Smooth muscle cell (in vitro differentiated cells): ENCODE results near the gene PROK1. TPM values are rescaled to one million over a fixed set of nuclear protein-coding genes. Genes with fewer than 3 reads are reported as not detected.

Source experiments
- DNase-seq: peaks from one replicate; lab custom pipeline; 2025; ENCODE audit not compliant: unreplicated experiment; lab: John Stamatoyannopoulos, UW
- H2AFZ ChIP-seq: fragments of 200-600 bp; sonication (generic); 2 replicates; pipeline ENCODE4 v1.6.0; 2016; ENCODE audit warnings: antibody characterized with exemption, low read depth, mild to moderate bottlenecking
- H3F3A ChIP-seq: fragments of 200-600 bp; sonication (generic); 2 replicates; pipeline ENCODE4 v1.6.0; 2017; ENCODE audit warnings: antibody characterized with exemption, low read depth
- H3K27ac ChIP-seq: fragments of 200-600 bp; sonication (generic); 2 replicates; pipeline ENCODE4 v1.5.1; 2016; ENCODE audit warnings: low read depth, mild to moderate bottlenecking
- H3K27me3 ChIP-seq: fragments of 200-600 bp; sonication (generic); 2 replicates; pipeline ENCODE4 v1.6.1; 2016; ENCODE audit warnings: low read depth, mild to moderate bottlenecking
- H3K36me3 ChIP-seq: fragments of 200-600 bp; sonication (generic); 2 replicates; pipeline ENCODE4 v1.5.1; 2016; ENCODE audit warnings: low read depth
- H3K4me1 ChIP-seq: fragments of 200-600 bp; sonication (generic); 2 replicates; pipeline ENCODE4 v1.5.1; 2016; ENCODE audit warnings: low read depth
- H3K4me2 ChIP-seq: fragments of 200-600 bp; sonication (generic); 2 replicates; pipeline ENCODE4 v1.6.0; 2016; ENCODE audit warnings: mild to moderate bottlenecking
- H3K4me3 ChIP-seq: fragments of 200-600 bp; sonication (generic); 2 replicates; pipeline ENCODE4 v1.5.1; 2016; ENCODE audit warnings: mild to moderate bottlenecking
- H3K79me2 ChIP-seq: fragments of 200-600 bp; sonication (generic); 2 replicates; pipeline ENCODE4 v1.6.0; 2016; ENCODE audit warnings: low read depth, mild to moderate bottlenecking
- H3K9ac ChIP-seq: fragments of 200-600 bp; sonication (generic); 2 replicates; pipeline ENCODE4 v1.6.0; 2016; ENCODE audit warnings: low read depth
- H3K9me3 ChIP-seq: fragments of 200-600 bp; sonication (generic); replicated peaks from 2 replicates; pipeline ENCODE4 v1.5.1; 2016; ENCODE audit warnings: low read depth
- H4K20me1 ChIP-seq: fragments of 200-600 bp; sonication (generic); 2 replicates; pipeline ENCODE4 v1.6.0; 2016; ENCODE audit warnings: low read depth
- WGBS: methylation state at CpG from one replicate; pipeline ENCODE4 v1.1.7; 2016; ENCODE audit warnings: low lambda C conversion rate; 5-methylcytosine and 5-hydroxymethylcytosine counted together
- polyA plus RNA-seq: library from polyadenylated mRNA; unstranded; fragments of >200 nt; fragmentation: Nextera tagmentation; extraction: Ambion mirVana; gene quantifications from 2 replicates; pipeline ENCODE4 v1.2.1, GENCODE V29; 2016
- total RNA-seq: library from RNA; depleted of rRNA; stranded (reverse); fragments of >200 nt; gene quantifications from 2 replicates; pipeline ENCODE4 v1.2.3, GENCODE V29; 2014
- TF ChIP-seq, protein P1 (sequence below): fragments of 200-600 bp; sonication (generic); IDR thresholded peaks from 2 replicates; pipeline ENCODE4 v1.5.1; 2017; ENCODE audit warnings: borderline replicate concordance, mild to moderate bottlenecking, antibody characterized with exemption; ENCODE audit not compliant: insufficient read depth, poor library complexity, severe bottlenecking

The PROK1 gene
- total and polyA plus RNA-seq, 2 experiments from 2014 or later = 43.0 to 69.5 TPM

DNA sequence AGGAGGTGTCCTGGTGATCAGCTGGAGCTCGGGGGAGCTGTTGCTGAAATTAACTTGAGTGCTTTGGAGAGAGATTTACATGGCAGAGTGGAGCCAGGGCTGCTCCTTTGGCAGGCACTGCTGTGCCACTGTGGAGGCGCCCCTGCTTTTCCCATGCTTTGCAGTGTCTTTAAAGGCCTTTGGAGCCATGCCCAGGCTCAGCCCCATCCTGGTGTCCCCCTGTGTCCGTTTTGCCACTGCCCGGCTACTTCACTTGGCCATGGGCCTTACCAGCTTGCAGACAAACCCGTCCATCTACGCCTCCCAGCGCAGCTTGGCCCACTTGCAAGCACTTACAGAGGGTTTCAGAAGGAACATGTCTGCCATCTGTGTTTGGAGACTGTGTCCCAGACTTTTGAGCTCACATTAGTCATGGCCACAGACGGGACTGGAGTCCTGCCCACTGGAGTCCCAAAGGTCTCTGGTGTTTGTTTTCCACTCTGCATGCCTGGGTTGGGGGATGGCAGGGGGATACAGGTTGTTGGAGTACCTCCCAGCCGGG is 25.3 kb upstream of the PROK1 start:
- H3K9me3 ChIP-seq = no peaks in the 10 kb centered on the region
- H3F3A ChIP-seq = no peaks in the 10 kb centered on the region
- no peaks in the 10 kb centered on the region for H4K20me1 ChIP-seq
- H3K27me3 ChIP-seq = no peaks in the 10 kb centered on the region
- no peaks in the 10 kb centered on the region for H3K79me2 ChIP-seq
- H3K9ac ChIP-seq = no peak overlapping the region
- H2AFZ ChIP-seq = peak overlapping the region; percentile 38
- peaks cover 5% of the 10 kb centered on the region for H3K4me1 ChIP-seq
- no peak for DNase-seq
- no peaks in the 10 kb centered on the region for H3K36me3 ChIP-seq
- no peak overlapping the region for H3K4me3 ChIP-seq
- peak overlapping the region; percentile 4 for H3K27ac ChIP-seq
- WGBS = 88% methylated on average over 9 of the region's 9 CpGs
- no peak overlapping the region for H3K4me2 ChIP-seq
- TF ChIP-seq, protein P1, sequence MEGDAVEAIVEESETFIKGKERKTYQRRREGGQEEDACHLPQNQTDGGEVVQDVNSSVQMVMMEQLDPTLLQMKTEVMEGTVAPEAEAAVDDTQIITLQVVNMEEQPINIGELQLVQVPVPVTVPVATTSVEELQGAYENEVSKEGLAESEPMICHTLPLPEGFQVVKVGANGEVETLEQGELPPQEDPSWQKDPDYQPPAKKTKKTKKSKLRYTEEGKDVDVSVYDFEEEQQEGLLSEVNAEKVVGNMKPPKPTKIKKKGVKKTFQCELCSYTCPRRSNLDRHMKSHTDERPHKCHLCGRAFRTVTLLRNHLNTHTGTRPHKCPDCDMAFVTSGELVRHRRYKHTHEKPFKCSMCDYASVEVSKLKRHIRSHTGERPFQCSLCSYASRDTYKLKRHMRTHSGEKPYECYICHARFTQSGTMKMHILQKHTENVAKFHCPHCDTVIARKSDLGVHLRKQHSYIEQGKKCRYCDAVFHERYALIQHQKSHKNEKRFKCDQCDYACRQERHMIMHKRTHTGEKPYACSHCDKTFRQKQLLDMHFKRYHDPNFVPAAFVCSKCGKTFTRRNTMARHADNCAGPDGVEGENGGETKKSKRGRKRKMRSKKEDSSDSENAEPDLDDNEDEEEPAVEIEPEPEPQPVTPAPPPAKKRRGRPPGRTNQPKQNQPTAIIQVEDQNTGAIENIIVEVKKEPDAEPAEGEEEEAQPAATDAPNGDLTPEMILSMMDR = no peak

DNA sequence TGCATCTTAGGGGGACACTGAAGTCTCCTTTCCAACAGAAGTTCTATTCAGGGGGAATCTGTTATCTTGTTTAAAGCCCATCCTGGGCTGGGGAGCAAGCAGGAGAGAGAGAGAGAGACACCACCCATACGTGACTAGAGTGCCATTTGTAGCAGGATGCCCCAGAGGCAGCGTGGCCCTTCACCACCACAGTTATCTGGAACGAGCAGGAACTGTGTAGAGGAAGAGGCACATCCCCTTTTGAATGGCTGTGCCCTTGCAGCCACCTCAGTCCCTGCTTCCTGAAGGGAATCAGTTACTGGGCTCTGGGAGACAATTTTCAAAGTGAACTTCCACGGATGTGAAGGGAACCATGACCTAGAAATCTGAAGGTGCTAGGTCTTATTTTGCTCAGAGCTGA is 24.1 kb upstream of the PROK1 start:
- Histone ChIP-seq H3K9me3 (no peaks in the 10 kb centered on the region), H3K4me1 (peaks cover 5% of the 10 kb centered on the region), H3K79me2 (no peaks in the 10 kb centered on the region), H3K27ac (no peak overlapping the region), H3F3A (no peaks in the 10 kb centered on the region), H3K36me3 (no peaks in the 10 kb centered on the region), H4K20me1 (no peaks in the 10 kb centered on the region), H3K4me2 (no peak overlapping the region), H3K4me3 (no peak overlapping the region), H3K9ac (no peak overlapping the region), H2AFZ (no peak overlapping the region), H3K27me3 (no peaks in the 10 kb centered on the region)
- TF ChIP-seq, protein P1 = no peak
- 75% methylated on average over 4 of the region's 4 CpGs for WGBS
- DNase-seq = no peak

DNA sequence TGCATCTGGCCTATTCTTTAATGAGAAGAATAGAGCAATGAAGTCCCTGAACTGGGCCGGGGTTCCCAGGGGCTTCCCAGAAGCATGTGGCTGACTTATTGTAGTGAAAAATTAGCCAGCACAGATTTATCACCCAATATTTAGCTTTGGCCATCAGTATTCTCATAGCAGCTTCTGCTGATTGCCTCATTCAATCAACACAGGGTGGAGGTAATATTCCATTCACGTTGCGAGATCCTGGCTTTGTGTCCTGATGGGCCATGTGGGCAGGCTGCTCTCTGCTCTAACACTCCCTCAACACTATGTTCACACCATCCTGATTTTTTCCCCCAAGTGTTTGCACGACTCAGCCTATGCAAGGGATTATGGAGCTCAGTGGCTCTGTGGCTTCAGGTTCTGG is 22.0 kb upstream of the PROK1 start:
- Histone ChIP-seq H3F3A (no peaks in the 10 kb centered on the region), H3K9ac (no peak overlapping the region), H3K79me2 (no peaks in the 10 kb centered on the region), H3K4me1 (peaks cover 5% of the 10 kb centered on the region), H3K9me3 (no peaks in the 10 kb centered on the region), H3K4me3 (no peak overlapping the region), H3K27ac (no peak overlapping the region), H3K27me3 (no peaks in the 10 kb centered on the region), H3K36me3 (no peaks in the 10 kb centered on the region), H4K20me1 (no peaks in the 10 kb centered on the region), H3K4me2 (no peak overlapping the region), H2AFZ (no peak overlapping the region)
- WGBS = 67% methylated on average over 4 of the region's 4 CpGs
- DNase-seq = no peak
- TF ChIP-seq, protein P1 = no peak

DNA sequence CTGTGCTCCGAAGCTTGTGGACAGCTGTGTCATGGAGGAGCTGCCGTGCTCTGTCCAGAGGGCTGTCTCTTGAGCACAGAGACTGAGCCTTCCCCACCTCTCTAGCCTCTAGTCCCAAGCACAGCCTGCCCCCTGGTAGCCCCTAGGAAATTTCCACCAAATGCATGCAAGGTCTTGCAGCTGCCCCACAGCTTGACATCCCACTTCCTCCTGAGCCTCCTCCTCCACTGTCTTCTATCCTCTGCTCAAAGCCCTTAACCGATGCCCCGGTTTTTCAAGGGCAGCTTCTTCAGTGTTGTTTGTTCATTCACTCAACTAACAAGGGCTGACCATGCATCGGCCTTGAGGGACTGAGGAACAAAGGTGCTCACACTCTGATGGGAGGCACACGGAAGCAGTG is 20.6 kb upstream of the PROK1 start:
- Histone ChIP-seq H3K79me2 (no peaks in the 10 kb centered on the region), H2AFZ (no peak overlapping the region), H3K27me3 (no peaks in the 10 kb centered on the region), H3K36me3 (no peaks in the 10 kb centered on the region), H3K4me1 (peaks cover 2% of the 10 kb centered on the region), H3K27ac (no peak overlapping the region), H3K4me2 (no peak overlapping the region), H3K4me3 (no peak overlapping the region), H3K9me3 (no peaks in the 10 kb centered on the region), H3K9ac (no peak overlapping the region), H3F3A (no peaks in the 10 kb centered on the region), H4K20me1 (no peaks in the 10 kb centered on the region)
- 92% methylated on average over 6 of the region's 6 CpGs for WGBS
- TF ChIP-seq, protein P1 = no peak
- DNase-seq = no peak
